ENCODE data around the gene METTL23. TPM values are rescaled to one million over a fixed set of nuclear protein-coding genes. Genes with fewer than 3 reads are reported as not detected.

Gene METTL23
- total and polyA plus RNA-seq, 11 donors = 22.1 to 33.7 (median 24.0) TPM

DNA sequence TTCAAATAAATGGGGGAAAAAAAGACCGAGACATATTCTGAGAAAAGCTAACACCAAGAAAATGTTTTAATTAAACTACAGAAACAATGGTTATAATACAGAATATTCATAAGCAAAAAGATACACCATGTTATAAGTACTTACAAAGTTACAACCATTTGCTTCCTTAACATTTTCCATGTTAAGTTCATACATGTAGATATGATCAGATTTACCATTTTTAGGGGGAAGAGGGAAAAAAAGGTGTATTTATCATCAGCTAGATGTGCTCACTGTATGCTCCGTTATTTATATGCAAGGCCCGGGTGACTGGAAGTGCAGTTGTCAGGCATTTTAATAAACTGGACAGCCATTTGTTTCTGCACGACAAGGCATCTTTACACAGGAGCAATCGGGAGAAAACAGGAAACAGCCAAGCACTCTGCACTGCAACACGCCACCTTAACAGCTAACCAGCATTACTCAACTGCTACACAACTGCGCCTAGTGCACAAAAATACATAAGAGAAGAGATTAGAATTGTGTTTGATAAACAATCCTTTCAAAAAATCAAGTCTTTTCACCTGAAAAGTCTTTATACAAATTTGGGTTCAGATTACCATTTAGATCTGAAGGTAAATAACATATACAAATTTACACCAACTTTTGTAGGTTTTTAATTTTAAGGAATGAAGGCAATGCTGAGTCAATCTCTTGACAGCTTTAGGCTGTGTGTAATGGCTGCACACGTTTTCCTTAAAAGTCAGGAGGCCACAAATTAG, 7.6 kb downstream of the METTL23 start:
- no peak for ATAC-seq
- Histone ChIP-seq H3K36me3 (peaks cover 0 to 67% (median 58%) of the 10 kb centered on the region in 9 donors), H3K4me1 (peaks cover 5 to 71% (median 47%) of the 10 kb centered on the region in 12 donors), H3K27me3 (no peaks in the 10 kb centered on the region), H3K27ac (peak overlapping the region in 7 of 12 donors; percentile 31 to 100 (median 99)), H3K9me3 (no peaks in the 10 kb centered on the region), H3K4me3 (peak overlapping the region in 10 of 12 donors; percentile 4 to 100 (median 94))
- DNase-seq = no peak
- intact Hi-C loops (cut with DNase I) = loop anchor here in 1 of 10 donors (10.0 kb wide), 1 partner anchor 49 kb away; no protein-coding TSS in a partner anchor
- WGBS, 4 donors = 13 to 24% (median 19%) methylated on average over 8 of the region's 8 CpGs
- TF ChIP-seq CTCF (IDR thresholded peaks at IDR 0.05) = no peak

DNA sequence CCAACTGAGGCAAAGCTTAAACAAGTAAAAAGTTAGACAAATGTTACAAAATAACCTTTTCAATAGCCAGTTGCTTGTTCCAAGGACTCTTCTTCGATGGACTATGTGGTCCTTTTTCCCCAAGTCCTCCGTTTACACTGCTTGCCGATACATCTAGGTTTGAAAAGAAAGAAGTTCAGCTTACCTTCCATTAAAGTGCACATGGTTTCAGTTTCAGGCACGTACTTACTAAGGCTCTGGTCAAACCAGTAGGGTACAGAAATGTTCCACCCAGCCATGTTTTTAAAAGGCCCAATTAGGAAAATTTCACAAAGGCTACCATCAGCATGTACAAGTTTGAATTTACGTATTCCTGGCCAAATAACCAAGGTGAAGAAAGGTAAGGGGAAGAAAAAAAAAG, 8.4 kb downstream of the METTL23 start:
- Histone ChIP-seq H3K27me3 (no peaks in the 10 kb centered on the region), H3K36me3 (peaks cover 0 to 60% (median 57%) of the 10 kb centered on the region in 9 donors), H3K4me3 (peak overlapping the region in 11 of 12 donors; percentile 4 to 100 (median 94)), H3K9me3 (no peaks in the 10 kb centered on the region), H3K27ac (peak overlapping the region in 8 of 12 donors; percentile 3 to 100 (median 99)), H3K4me1 (peaks cover 5 to 75% (median 48%) of the 10 kb centered on the region in 12 donors)
- no peak for TF ChIP-seq POLR2A (IDR thresholded peaks at IDR 0.05)
- TF ChIP-seq CTCF (IDR thresholded peaks at IDR 0.05) = no peak
- ATAC-seq (no peak), DNase-seq (no peak)
- WGBS, 4 donors = 12 to 18% (median 14%) methylated on average over 5 of the region's 5 CpGs
- intact Hi-C loops (cut with DNase I) = loop anchor here in 1 of 10 donors (10.0 kb wide), 1 partner anchor 50 kb away; no protein-coding TSS in a partner anchor

- Histone ChIP-seq H3K9me3 (no peaks in the 10 kb centered on the region), H3K27me3 (no peaks in the 10 kb centered on the region), H3K4me1 (peaks cover 5 to 78% (median 50%) of the 10 kb centered on the region in 12 donors), H3K4me3 (peak overlapping the region; percentile 71 to 100 (median 94)), H3K27ac (peak overlapping the region; percentile 97 to 100 (median 99)), H3K36me3 (peaks cover 0 to 55% (median 51%) of the 10 kb centered on the region in 9 donors)
- no peak for ATAC-seq
- DNase-seq = no peak
- intact Hi-C loops (cut with DNase I) = loop anchor here in 1 of 10 donors (10.0 kb wide), 1 partner anchor 51 kb away; no protein-coding TSS in a partner anchor
- no peak for TF ChIP-seq POLR2A (IDR thresholded peaks at IDR 0.05)
- no peak for TF ChIP-seq CTCF (IDR thresholded peaks at IDR 0.05)
- WGBS, 4 donors = 1% methylated on average over 19 to 20 of the region's 20 CpGs
These were observed 9.1 kb downstream of the METTL23 start for GRCh38 chr17:76735586-76736348.
